ENCODE data around the gene PLA2G6. TPM values are rescaled to one million over a fixed set of nuclear protein-coding genes. Genes with fewer than 3 reads are reported as not detected.
A peak's percentile ranks its signal among the peaks of the same experiment; 100 is the strongest.

PLA2G6 gene
- total and polyA plus RNA-seq, 9 of the 15 experiments (the other 6 are each of a cell fraction or from before 2014, with no cell fraction given), result 0.11 to 12.2 (median 9.7) TPM

DNA sequence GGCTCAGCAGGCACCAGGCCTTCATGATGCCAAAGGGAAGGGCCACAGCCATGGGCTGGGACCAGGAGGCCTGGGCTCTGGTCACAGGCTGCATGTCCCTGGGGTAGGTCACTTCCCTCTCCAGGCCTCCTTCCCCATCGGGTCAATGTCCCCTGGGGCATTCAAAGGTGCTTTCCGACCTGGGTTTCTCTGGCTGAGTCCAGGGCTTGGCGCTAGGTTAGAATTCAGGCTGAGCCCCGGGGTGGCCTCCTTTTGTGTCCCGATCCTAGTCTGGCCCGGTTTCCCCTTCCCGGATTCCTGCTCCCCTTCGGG is 32.3 kb upstream of the PLA2G6 start (continued):
- no peak for TF ChIP-seq JUN (IDR thresholded peaks at IDR 0.05; ENCODE audit: borderline replicate concordance, low read depth, low read length)
- TF ChIP-seq JUN (CRISPR knock-in tag; IDR thresholded peaks at IDR 0.05; ENCODE audit: borderline replicate concordance), result no peak
- TF ChIP-seq ZNF175 (CRISPR knock-in tag; IDR thresholded peaks at IDR 0.05; ENCODE audit: low read depth), result no peak

DNA sequence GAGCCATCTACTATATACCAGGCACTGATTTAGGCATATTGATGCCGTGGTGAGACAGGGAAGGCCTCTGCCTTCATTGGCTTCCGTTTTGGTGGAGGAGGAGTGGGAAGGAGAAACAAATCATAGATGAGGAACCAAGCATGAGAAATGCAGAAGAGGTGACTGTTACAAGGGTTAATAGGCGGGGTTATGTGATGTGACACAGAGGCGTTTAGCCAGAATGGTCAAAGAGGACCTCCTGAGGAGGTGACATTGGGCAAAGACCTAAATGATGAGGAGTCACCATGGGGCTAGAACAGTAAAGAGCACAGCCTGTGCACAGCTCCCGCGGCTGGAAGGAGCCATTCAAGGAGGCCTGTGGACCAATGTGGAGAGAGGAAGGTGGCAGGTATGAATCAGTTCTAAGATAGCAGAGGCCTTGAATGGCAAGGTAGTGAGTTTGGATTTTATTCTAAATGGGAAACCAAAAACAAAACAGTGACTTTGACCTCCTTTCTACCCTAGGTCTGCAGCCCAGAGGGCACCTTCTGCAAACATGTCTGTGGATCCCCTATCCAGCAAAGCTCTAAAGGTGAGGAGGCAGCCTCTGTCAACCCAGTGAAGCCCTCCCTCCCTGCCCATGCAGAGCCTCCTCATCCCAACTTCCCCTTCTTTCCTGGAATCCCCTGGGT is 31.8 kb upstream of the PLA2G6 start:
- TF ChIP-seq RB1 (IDR thresholded peaks at IDR 0.05; ENCODE audit: low read depth) (no peak), CREB1 (IDR thresholded peaks at IDR 0.05) (no peak), CREB1 (CRISPR knock-in tag; IDR thresholded peaks at IDR 0.05) (no peak), ZNF780A (CRISPR knock-in tag; IDR thresholded peaks at IDR 0.05) (no peak), CTBP1 (IDR thresholded peaks at IDR 0.05; ENCODE audit: borderline replicate concordance) (peak; percentile 18; the same call in 1 of the 2 replicates), GATAD2B (IDR thresholded peaks at IDR 0.05; ENCODE audit: borderline replicate concordance) (no peak)
- TF ChIP-seq, protein P1, sequence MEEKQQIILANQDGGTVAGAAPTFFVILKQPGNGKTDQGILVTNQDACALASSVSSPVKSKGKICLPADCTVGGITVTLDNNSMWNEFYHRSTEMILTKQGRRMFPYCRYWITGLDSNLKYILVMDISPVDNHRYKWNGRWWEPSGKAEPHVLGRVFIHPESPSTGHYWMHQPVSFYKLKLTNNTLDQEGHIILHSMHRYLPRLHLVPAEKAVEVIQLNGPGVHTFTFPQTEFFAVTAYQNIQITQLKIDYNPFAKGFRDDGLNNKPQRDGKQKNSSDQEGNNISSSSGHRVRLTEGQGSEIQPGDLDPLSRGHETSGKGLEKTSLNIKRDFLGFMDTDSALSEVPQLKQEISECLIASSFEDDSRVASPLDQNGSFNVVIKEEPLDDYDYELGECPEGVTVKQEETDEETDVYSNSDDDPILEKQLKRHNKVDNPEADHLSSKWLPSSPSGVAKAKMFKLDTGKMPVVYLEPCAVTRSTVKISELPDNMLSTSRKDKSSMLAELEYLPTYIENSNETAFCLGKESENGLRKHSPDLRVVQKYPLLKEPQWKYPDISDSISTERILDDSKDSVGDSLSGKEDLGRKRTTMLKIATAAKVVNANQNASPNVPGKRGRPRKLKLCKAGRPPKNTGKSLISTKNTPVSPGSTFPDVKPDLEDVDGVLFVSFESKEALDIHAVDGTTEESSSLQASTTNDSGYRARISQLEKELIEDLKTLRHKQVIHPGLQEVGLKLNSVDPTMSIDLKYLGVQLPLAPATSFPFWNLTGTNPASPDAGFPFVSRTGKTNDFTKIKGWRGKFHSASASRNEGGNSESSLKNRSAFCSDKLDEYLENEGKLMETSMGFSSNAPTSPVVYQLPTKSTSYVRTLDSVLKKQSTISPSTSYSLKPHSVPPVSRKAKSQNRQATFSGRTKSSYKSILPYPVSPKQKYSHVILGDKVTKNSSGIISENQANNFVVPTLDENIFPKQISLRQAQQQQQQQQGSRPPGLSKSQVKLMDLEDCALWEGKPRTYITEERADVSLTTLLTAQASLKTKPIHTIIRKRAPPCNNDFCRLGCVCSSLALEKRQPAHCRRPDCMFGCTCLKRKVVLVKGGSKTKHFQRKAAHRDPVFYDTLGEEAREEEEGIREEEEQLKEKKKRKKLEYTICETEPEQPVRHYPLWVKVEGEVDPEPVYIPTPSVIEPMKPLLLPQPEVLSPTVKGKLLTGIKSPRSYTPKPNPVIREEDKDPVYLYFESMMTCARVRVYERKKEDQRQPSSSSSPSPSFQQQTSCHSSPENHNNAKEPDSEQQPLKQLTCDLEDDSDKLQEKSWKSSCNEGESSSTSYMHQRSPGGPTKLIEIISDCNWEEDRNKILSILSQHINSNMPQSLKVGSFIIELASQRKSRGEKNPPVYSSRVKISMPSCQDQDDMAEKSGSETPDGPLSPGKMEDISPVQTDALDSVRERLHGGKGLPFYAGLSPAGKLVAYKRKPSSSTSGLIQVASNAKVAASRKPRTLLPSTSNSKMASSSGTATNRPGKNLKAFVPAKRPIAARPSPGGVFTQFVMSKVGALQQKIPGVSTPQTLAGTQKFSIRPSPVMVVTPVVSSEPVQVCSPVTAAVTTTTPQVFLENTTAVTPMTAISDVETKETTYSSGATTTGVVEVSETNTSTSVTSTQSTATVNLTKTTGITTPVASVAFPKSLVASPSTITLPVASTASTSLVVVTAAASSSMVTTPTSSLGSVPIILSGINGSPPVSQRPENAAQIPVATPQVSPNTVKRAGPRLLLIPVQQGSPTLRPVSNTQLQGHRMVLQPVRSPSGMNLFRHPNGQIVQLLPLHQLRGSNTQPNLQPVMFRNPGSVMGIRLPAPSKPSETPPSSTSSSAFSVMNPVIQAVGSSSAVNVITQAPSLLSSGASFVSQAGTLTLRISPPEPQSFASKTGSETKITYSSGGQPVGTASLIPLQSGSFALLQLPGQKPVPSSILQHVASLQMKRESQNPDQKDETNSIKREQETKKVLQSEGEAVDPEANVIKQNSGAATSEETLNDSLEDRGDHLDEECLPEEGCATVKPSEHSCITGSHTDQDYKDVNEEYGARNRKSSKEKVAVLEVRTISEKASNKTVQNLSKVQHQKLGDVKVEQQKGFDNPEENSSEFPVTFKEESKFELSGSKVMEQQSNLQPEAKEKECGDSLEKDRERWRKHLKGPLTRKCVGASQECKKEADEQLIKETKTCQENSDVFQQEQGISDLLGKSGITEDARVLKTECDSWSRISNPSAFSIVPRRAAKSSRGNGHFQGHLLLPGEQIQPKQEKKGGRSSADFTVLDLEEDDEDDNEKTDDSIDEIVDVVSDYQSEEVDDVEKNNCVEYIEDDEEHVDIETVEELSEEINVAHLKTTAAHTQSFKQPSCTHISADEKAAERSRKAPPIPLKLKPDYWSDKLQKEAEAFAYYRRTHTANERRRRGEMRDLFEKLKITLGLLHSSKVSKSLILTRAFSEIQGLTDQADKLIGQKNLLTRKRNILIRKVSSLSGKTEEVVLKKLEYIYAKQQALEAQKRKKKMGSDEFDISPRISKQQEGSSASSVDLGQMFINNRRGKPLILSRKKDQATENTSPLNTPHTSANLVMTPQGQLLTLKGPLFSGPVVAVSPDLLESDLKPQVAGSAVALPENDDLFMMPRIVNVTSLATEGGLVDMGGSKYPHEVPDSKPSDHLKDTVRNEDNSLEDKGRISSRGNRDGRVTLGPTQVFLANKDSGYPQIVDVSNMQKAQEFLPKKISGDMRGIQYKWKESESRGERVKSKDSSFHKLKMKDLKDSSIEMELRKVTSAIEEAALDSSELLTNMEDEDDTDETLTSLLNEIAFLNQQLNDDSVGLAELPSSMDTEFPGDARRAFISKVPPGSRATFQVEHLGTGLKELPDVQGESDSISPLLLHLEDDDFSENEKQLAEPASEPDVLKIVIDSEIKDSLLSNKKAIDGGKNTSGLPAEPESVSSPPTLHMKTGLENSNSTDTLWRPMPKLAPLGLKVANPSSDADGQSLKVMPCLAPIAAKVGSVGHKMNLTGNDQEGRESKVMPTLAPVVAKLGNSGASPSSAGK (IDR thresholded peaks at IDR 0.05), result no peak
- no peak for FAIRE-seq
- BruUV-seq (replicated peaks), result TSS peak; percentile 62
- peak in 1 of 4 experiments; percentile 8 for DNase-seq (ENCODE audit: extremely low read depth in 1 of 4, low spot score in 3 of 4)
- peaks cover 10 to 26% of the 10 kb centered on the region in 2 experiments; a peak in 4 of 5 replicates for H3K4me1 ChIP-seq (replicated peaks in 1 of 2; ENCODE audit: control insufficient read depth in 2 of 2, insufficient read depth in 2 of 2, low read length in 2 of 2)
- WGBS (ENCODE audit: insufficient coverage, low coverage, missing lambda C conversion rate), result 46% methylated on average over 5 of the region's 6 CpGs
- no peaks in the 10 kb centered on the region for H3K27me3 ChIP-seq (ENCODE audit: control insufficient read depth in 2 of 2, insufficient read depth in 2 of 2, low read length in 2 of 2)
- H3K4me2 ChIP-seq (ENCODE audit: insufficient read depth, low read length), result peak overlapping the region; percentile 55; the same call in 1 of the 2 replicates
- H4K20me1 ChIP-seq (replicated peaks; ENCODE audit: control insufficient read depth, insufficient read depth, low read length), result 0 out of 2 replicates have a peak, but pooled peaks cover 9% of the 10 kb centered on the region
- H3K79me2 ChIP-seq (ENCODE audit: control insufficient read depth, insufficient read depth, low read length), result peaks cover 6% of the 10 kb centered on the region; the same call in 1 of the 3 replicates
- in situ Hi-C loops (cut with MboI), result no loop called here
- CTCF ChIA-PET (ENCODE audit: low intra/inter-chr PET ratio), result no interaction called here
- H2AFZ ChIP-seq (ENCODE audit: low read depth, low read length), result no peak overlapping the region
- H3K4me3 ChIP-seq, result peak overlapping the region; percentile 24; the same call in 1 of the 2 replicates
- H3K9me1 ChIP-seq (ENCODE audit: control insufficient read depth, insufficient read depth, low read length), result no peaks in the 10 kb centered on the region
- ATAC-seq, result no peak
- POLR2A ChIA-PET, result interaction anchor here (0.5 to 4.9 kb wide), 3 partner anchors 10 to 254 kb away, joined by 3 to 44 read pairs (median 4); partner anchors contain the start of gene MAFF
- intact Hi-C loops (cut with micrococcal nuclease), result no loop called here
- no peaks in the 10 kb centered on the region for H3K9me3 ChIP-seq (replicated peaks; ENCODE audit: control insufficient read depth, insufficient read depth, low read depth, low read length)
- H3K9ac ChIP-seq (ENCODE audit: insufficient read depth in 1 of 2, low read depth in 2 of 2, low read length in 2 of 2), result peak overlapping the region in 1 of 2 experiments; percentile 92; a peak in 2 of 4 replicates
- H3K27ac ChIP-seq (ENCODE audit: extremely low read depth, low read depth, low read length), result no peak overlapping the region
- H3K36me3 ChIP-seq (ENCODE audit: control insufficient read depth, insufficient read depth, low read length), result peaks cover 3% of the 10 kb centered on the region; the same call in 1 of the 3 replicates

All from K562 (cell line).